ENCODE measurements around the gene SMC5.

SMC5 gene

DNA sequence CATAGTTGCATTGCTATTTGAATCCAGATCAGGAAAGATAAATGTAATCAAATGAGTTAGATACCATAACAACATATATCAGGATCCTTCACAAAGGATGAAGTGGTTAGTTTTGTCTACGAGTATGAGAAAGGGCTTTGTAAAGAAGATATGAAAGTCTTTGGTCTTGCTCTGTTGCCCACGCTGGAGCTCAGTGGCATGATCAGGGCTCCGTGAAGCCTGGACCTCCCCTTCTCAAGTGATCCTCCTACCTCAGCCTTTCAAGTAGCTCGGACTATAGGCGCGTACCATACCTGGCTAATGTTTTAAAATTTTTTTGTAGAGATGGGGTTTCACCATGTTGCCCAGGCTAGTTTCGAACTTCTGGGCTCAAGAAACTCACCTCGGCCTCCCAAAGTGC, 1.8 kb downstream of the SMC5 start:
- no peak for DNase-seq

DNA sequence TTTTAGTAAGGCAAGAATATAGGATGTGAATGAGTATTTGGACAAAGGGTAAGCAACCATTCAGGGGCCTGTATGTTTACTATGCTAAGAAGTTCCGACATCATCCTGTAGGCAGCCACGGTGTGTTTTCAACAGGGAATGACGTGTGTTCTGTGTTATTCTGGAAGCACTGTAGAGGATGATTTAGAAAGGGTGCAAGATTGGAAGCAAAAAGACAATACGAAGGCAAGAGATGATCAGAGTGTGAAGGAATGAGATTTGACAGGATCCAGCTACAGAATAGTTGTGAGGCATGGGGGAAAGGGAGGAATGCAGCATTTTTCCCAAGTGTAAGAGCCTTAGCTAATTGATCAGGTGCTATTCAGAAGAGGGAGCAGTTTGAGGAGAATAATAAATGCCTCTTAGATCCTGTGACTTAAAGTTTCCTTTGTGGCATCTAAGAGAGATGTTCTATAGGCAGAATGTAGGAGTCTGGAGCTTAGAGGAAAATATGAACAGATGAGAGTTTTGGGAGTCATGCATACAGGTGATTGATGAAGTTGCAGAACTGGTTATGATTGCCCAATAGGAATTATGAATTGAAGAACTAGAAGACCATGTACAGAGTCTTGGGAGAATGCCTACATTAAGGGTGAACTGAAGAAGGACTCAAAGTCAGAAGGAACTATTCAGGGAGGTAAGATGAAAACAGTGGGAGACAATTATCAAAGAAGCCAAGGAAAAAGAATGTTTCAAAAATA, 2.5 kb downstream of the SMC5 start:
- H3K4me1 ChIP-seq: no peaks in the 10 kb centered on the region
- TF ChIP-seq, protein P1, sequence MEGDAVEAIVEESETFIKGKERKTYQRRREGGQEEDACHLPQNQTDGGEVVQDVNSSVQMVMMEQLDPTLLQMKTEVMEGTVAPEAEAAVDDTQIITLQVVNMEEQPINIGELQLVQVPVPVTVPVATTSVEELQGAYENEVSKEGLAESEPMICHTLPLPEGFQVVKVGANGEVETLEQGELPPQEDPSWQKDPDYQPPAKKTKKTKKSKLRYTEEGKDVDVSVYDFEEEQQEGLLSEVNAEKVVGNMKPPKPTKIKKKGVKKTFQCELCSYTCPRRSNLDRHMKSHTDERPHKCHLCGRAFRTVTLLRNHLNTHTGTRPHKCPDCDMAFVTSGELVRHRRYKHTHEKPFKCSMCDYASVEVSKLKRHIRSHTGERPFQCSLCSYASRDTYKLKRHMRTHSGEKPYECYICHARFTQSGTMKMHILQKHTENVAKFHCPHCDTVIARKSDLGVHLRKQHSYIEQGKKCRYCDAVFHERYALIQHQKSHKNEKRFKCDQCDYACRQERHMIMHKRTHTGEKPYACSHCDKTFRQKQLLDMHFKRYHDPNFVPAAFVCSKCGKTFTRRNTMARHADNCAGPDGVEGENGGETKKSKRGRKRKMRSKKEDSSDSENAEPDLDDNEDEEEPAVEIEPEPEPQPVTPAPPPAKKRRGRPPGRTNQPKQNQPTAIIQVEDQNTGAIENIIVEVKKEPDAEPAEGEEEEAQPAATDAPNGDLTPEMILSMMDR (IDR thresholded peaks at IDR 0.05; ENCODE audit: low read depth, low read length): no peak
- H3K36me3 ChIP-seq: peaks cover 41% of the 10 kb centered on the region
- DNase-seq: no peak
- H3K27me3 ChIP-seq: no peaks in the 10 kb centered on the region
- no peaks in the 10 kb centered on the region for H3K9me3 ChIP-seq
- H3K4me3 ChIP-seq (ENCODE audit: low read depth, low read length): no peak overlapping the region

More for the DNA sequence above, 1.8 kb downstream of the SMC5 start:
- Histone ChIP-seq H3K9me3 (no peaks in the 10 kb centered on the region), H3K4me1 (no peaks in the 10 kb centered on the region), H3K27me3 (no peaks in the 10 kb centered on the region), H3K36me3 (peaks cover 34% of the 10 kb centered on the region), H3K4me3 (ENCODE audit: low read depth, low read length) (no peak overlapping the region)
- TF ChIP-seq, protein P1 (IDR thresholded peaks at IDR 0.05; ENCODE audit: low read depth, low read length): no peak

DNA sequence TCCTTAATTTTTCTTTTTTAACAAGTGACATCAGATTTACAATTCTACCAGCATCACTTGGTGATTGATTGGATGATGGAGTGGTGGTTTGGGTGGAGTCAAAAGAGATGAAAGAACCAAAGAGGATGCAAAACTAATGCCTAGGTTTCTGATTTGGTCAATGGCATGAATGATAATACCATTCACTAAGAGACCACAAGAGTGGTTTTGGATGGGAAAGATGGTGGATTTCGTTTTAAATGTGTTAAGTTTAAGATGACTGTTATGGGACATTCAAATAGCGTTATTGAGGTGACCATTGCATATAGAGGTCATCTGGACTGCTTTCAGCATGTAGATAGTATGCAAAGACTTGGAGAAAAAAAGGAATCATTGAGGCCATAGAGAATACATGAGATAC, 3.6 kb downstream of the SMC5 start:
- Histone ChIP-seq H3K36me3 (peaks cover 50% of the 10 kb centered on the region), H3K4me1 (no peaks in the 10 kb centered on the region), H3K9me3 (no peaks in the 10 kb centered on the region), H3K27me3 (no peaks in the 10 kb centered on the region), H3K4me3 (ENCODE audit: low read depth, low read length) (no peak overlapping the region)
- DNase-seq: no peak
- TF ChIP-seq, protein P1 (IDR thresholded peaks at IDR 0.05; ENCODE audit: low read depth, low read length): no peak

DNA sequence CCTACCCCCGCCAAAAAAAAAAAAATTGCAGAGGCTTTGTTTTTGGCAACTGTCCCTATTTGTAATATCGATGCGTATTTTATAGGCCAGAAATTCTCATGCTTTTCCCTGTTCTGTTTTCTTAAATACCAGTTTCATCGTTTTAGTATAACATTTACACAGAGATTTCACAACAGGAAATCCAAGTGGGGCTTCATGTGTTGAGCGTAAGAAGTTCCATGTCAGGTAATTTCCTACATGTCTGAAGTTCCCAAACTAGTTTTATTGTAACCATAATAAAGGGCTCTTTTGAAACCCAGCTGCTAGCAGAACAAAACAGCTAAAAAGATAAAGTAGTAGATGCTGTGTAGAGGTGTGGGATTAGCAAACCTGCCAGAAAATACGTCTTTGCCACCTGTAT, 4.2 kb downstream of the SMC5 start:
- no peak for DNase-seq
- TF ChIP-seq, protein P1 (IDR thresholded peaks at IDR 0.05; ENCODE audit: low read depth, low read length): no peak
- no peaks in the 10 kb centered on the region for H3K9me3 ChIP-seq
- no peak overlapping the region for H3K4me3 ChIP-seq (ENCODE audit: low read depth, low read length)
- H3K4me1 ChIP-seq: no peaks in the 10 kb centered on the region
- peaks cover 54% of the 10 kb centered on the region for H3K36me3 ChIP-seq
- no peaks in the 10 kb centered on the region for H3K27me3 ChIP-seq

DNA sequence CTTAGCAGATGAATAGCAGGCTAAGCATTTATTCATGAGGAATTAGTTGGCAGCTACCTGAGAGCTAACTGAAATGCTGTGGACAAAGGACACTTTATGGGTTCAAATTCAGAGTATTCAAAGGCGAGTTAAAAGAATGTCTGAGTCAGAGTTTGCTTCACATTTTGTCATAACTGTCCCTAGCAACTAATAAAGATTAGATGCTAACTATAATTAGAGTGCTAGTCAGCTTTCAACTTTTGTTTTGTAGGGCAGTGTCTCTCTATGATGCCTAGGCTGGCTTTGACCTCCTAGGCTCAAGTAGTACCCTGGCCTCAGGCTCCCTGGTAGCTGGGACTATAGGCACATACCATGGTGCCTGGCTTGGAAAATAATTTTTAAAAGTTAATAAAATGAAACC, 4.6 kb downstream of the SMC5 start:
- Histone ChIP-seq H3K4me3 (ENCODE audit: low read depth, low read length) (no peak overlapping the region), H3K36me3 (peaks cover 54% of the 10 kb centered on the region), H3K4me1 (no peaks in the 10 kb centered on the region), H3K27me3 (no peaks in the 10 kb centered on the region), H3K9me3 (no peaks in the 10 kb centered on the region)
- TF ChIP-seq, protein P1 (IDR thresholded peaks at IDR 0.05; ENCODE audit: low read depth, low read length): no peak
- no peak for DNase-seq

DNA sequence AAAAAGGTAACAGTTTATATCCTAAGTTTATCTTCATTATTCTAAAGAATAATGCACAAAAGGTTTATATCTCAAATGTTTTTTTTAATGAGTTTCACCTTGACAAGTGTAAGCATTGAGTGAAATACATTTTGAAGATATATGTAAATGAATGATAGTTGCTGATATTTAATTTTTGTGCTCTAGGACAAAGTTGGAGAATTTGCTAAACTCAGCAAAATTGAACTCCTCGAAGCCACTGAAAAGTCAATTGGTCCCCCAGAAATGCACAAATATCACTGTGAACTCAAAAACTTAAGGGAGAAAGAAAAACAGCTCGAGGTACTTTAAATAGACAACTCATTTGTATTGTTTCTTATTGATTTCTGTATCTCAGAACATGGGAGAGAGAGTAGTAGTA, 19.5 kb downstream of the SMC5 start:
- H3K4me1 ChIP-seq: no peaks in the 10 kb centered on the region
- DNase-seq: no peak
- H3K36me3 ChIP-seq: peaks cover 37% of the 10 kb centered on the region
- H3K9me3 ChIP-seq: no peaks in the 10 kb centered on the region
- H3K4me3 ChIP-seq (ENCODE audit: low read depth, low read length): no peak overlapping the region
- TF ChIP-seq, protein P1 (IDR thresholded peaks at IDR 0.05; ENCODE audit: low read depth, low read length): no peak
- no peaks in the 10 kb centered on the region for H3K27me3 ChIP-seq
